WTC11 (cell line): Measurements from ENCODE around the gene LRRC75B.
"Not testable (repeated sequence)": the region's sequence is repeated elsewhere in the genome, so short reads cannot be mapped to it uniquely, and the experiment has no call there.

Experiments
- ZNF138 ChIP-seq: sonication (generic); formaldehyde crosslinking; conservative IDR thresholded peaks from 2 replicates; pipeline ENCODE4 v1.8.1; 2022; ENCODE audit warnings: mild to moderate bottlenecking, moderate library complexity, missing genetic modification reagents
- TF ChIP-seq, protein P1 (sequence below): fragments of 200-600 bp; IDR thresholded peaks from 2 replicates; pipeline ENCODE4 v1.8.0; 2022; ENCODE audit warnings: antibody characterized with exemption

- TF ChIP-seq, protein P1, sequence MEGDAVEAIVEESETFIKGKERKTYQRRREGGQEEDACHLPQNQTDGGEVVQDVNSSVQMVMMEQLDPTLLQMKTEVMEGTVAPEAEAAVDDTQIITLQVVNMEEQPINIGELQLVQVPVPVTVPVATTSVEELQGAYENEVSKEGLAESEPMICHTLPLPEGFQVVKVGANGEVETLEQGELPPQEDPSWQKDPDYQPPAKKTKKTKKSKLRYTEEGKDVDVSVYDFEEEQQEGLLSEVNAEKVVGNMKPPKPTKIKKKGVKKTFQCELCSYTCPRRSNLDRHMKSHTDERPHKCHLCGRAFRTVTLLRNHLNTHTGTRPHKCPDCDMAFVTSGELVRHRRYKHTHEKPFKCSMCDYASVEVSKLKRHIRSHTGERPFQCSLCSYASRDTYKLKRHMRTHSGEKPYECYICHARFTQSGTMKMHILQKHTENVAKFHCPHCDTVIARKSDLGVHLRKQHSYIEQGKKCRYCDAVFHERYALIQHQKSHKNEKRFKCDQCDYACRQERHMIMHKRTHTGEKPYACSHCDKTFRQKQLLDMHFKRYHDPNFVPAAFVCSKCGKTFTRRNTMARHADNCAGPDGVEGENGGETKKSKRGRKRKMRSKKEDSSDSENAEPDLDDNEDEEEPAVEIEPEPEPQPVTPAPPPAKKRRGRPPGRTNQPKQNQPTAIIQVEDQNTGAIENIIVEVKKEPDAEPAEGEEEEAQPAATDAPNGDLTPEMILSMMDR, result not testable (repeated sequence)
- TF ChIP-seq ZNF138 (CRISPR knock-in tag), result not testable (repeated sequence)
Observed at GRCh38 chr22:24634776-24635389, 42.0 kb upstream of the LRRC75B start.
